Measurements from ENCODE around the gene OR10AD1.

GRCh38 chr12:48183091-48183875 is 19.8 kb downstream of the OR10AD1 start, which contains the start of gene CCDC184:
- TF ChIP-seq CTCF (IDR thresholded peaks at IDR 0.05 in 4 of 5, conservative IDR thresholded peaks at IDR 0.05 in 1 of 5) = no peak
- peak in 1 of 2 donors; percentile 20 for TF ChIP-seq POLR2A (IDR thresholded peaks at IDR 0.05)
